IMR-90 (cell line): ENCODE data around the gene ARHGEF3. TPM values are rescaled to one million over a fixed set of nuclear protein-coding genes. Genes with fewer than 3 reads are reported as not detected.

ENCODE experiments used
- ATAC-seq: fragments of 200-7000 bp; cut with Tn5 transposase; 2 replicates; pipeline ENCODE4 v1.9.1; 2020; ENCODE audit warnings: low read depth, mild to moderate bottlenecking, moderate library complexity
- BruUV-seq: library from RNA; stranded (reverse); fragments of 400-500 nt; replicated peaks from 2 replicates; lab custom pipeline; 2021; lab: Mats Ljungman, UMichigan
- CTCF ChIA-PET: fragments of 300-600 bp; formaldehyde crosslinking; extraction: SDS; loops from one replicate; lab custom pipeline; 2021; ENCODE audit warnings: antibody characterized with exemption; lab: Yijun Ruan, JAX
- POLR2A ChIA-PET: fragments of 300-600 bp; sonication (Branson Sonifier 250); formaldehyde crosslinking; loops from one replicate; lab custom pipeline; 2022; ENCODE audit warnings: antibody characterized with exemption; ENCODE audit not compliant: unreplicated experiment; lab: Charles Lee
- DNase-seq: peaks from one replicate; pipeline ENCODE4 v3.0.0; 2013
- H2AFZ ChIP-seq: replicated peaks from 2 replicates; pipeline ENCODE3; 2013; ENCODE audit warnings: low read length, mild to moderate bottlenecking; ENCODE audit not compliant: poor library complexity
- H2AK5ac ChIP-seq: 2 replicates; pipeline ENCODE4 v1.6.1; 2013; ENCODE audit warnings: low read depth, low read length, inconsistent platforms
- H2AK9ac ChIP-seq: replicated peaks from 2 replicates; pipeline ENCODE3; 2013; ENCODE audit warnings: mild to moderate bottlenecking, low read depth, low read length, moderate library complexity; ENCODE audit not compliant: poor library complexity
- H2BK120ac ChIP-seq: 2 replicates; pipeline ENCODE4 v1.6.1; 2013; ENCODE audit warnings: low read depth, low read length, inconsistent platforms
- H2BK15ac ChIP-seq: 3 replicates; pipeline ENCODE4 v1.6.1; 2013; ENCODE audit warnings: low read depth, low read length, inconsistent platforms
- H2BK20ac ChIP-seq: 2 replicates; pipeline ENCODE4 v1.6.1; 2013; ENCODE audit warnings: low read depth, mild to moderate bottlenecking, inconsistent platforms, low read length, moderate library complexity
- H2BK5ac ChIP-seq: 2 replicates; pipeline ENCODE4 v1.6.1; 2013; ENCODE audit warnings: mild to moderate bottlenecking, low read depth, low read length, inconsistent platforms; ENCODE audit not compliant: poor library complexity, severe bottlenecking
- H3K14ac ChIP-seq: replicated peaks from 2 replicates; pipeline ENCODE4 v1.6.1; 2013; ENCODE audit warnings: low read depth, low read length, inconsistent platforms
- H3K18ac ChIP-seq: 2 replicates; pipeline ENCODE4 v1.6.1; 2013; ENCODE audit warnings: low read depth, low read length, control low read depth
- H3K23ac ChIP-seq: 2 replicates; pipeline ENCODE4 v1.6.1; 2013; ENCODE audit warnings: low read depth, low read length, inconsistent platforms
- H3K27ac ChIP-seq: 2 replicates; pipeline ENCODE4 v1.5.1; 2013; ENCODE audit warnings: mild to moderate bottlenecking, control low read depth, low read length; ENCODE audit not compliant: insufficient read depth
- H3K27me3 ChIP-seq: 2 replicates; pipeline ENCODE4 v1.6.1; 2013; ENCODE audit warnings: low read length; ENCODE audit not compliant: control insufficient read depth, insufficient read depth
- H3K36me3 ChIP-seq: 2 replicates; pipeline ENCODE4 v1.6.1; 2013; ENCODE audit warnings: low read length, mixed read lengths; ENCODE audit not compliant: control insufficient read depth, insufficient read depth
- H3K4ac ChIP-seq: 2 replicates; pipeline ENCODE4 v1.6.1; 2013; ENCODE audit warnings: low read depth, low read length, inconsistent platforms
- H3K4me1 ChIP-seq: 2 replicates; pipeline ENCODE4 v1.6.1; 2013; ENCODE audit warnings: low read length, mixed read lengths; ENCODE audit not compliant: control insufficient read depth, insufficient read depth
- H3K4me2 ChIP-seq: 2 replicates; pipeline ENCODE4 v1.6.1; 2013; ENCODE audit warnings: low read depth, mild to moderate bottlenecking, control low read depth, low read length, moderate library complexity
- H3K4me3 ChIP-seq: 2 replicates; pipeline ENCODE4 v1.5.1; 2013; ENCODE audit warnings: low read depth, mild to moderate bottlenecking, control low read depth, low read length, moderate library complexity; ENCODE audit not compliant: insufficient read depth
- H3K56ac ChIP-seq: 2 replicates; pipeline ENCODE4 v1.6.1; 2013; ENCODE audit warnings: low read length, inconsistent platforms; ENCODE audit not compliant: insufficient read depth; ENCODE audit errors: extremely low read depth
- H3K79me1 ChIP-seq, 2 experiments: 2 replicates each; pipeline ENCODE4 v1.6.1; 2013; ENCODE audit warnings: low read length in 2 of 2, inconsistent platforms in 1 of 2, low read depth in 1 of 2
- H3K9ac ChIP-seq: 2 replicates; pipeline ENCODE4 v1.6.1; 2013; ENCODE audit warnings: low read depth, low read length, control low read depth
- H3K9me1 ChIP-seq: 2 replicates; pipeline ENCODE4 v1.6.1; 2013; ENCODE audit warnings: low read length, inconsistent platforms; ENCODE audit not compliant: insufficient read depth
- H3K9me3 ChIP-seq: 2 replicates; pipeline ENCODE4 v1.6.1; 2013; ENCODE audit warnings: low read length; ENCODE audit not compliant: control insufficient read depth, insufficient read depth
- H4K20me1 ChIP-seq: 2 replicates; pipeline ENCODE4 v1.6.1; 2013; ENCODE audit warnings: low read length, inconsistent platforms; ENCODE audit not compliant: insufficient read depth
- H4K5ac ChIP-seq: 2 replicates; pipeline ENCODE4 v1.6.1; 2013; ENCODE audit warnings: mild to moderate bottlenecking, low read depth, low read length, control low read depth
- H4K8ac ChIP-seq, 2 experiments: 2 replicates each; pipeline ENCODE4 v1.6.1; 2013; ENCODE audit warnings: low read depth in 2 of 2, low read length in 2 of 2, control low read depth in 1 of 2, inconsistent platforms in 1 of 2
- H4K91ac ChIP-seq: 2 replicates; pipeline ENCODE4 v1.6.1; 2013; ENCODE audit warnings: low read depth, low read length, inconsistent platforms; ENCODE audit not compliant: insufficient read depth
- BHLHE40 ChIP-seq: fragments of 150-350 bp; IDR thresholded peaks from 2 replicates; pipeline ENCODE4 v1.6.1; 2016; ENCODE audit warnings: mild to moderate bottlenecking, low read depth, low read length
- CHD1 ChIP-seq: IDR thresholded peaks from 2 replicates; pipeline ENCODE4 v1.6.1; 2012; ENCODE audit warnings: low read depth, low read length, improper control_type of control experiment
- ELK1 ChIP-seq: fragments of 150-350 bp; IDR thresholded peaks from 2 replicates; pipeline ENCODE4 v1.6.1; 2016; ENCODE audit warnings: low read depth, mild to moderate bottlenecking, low read length, moderate library complexity, borderline replicate concordance
- FOS ChIP-seq: fragments of 150-350 bp; IDR thresholded peaks from 2 replicates; pipeline ENCODE4 v1.6.1; 2016; ENCODE audit warnings: low read depth, low read length
- POLR2A ChIP-seq: IDR thresholded peaks from 2 replicates; pipeline ENCODE4 v1.6.1; 2012; ENCODE audit warnings: mild to moderate bottlenecking, low read depth, low read length
- SMC3 ChIP-seq: fragments of 150-350 bp; IDR thresholded peaks from 2 replicates; pipeline ENCODE4 v1.6.1; 2016; ENCODE audit warnings: low read depth, mild to moderate bottlenecking, antibody characterized with exemption, low read length, moderate library complexity
- WGBS, 2 experiments: methylation state at CpG; one replicate each; pipeline versions ENCODE4 v1.1.5 to v1.1.7; 2013; ENCODE audit warnings: missing lambda C conversion rate in 2 of 2; ENCODE audit not compliant: insufficient read length in 1 of 2; ENCODE audit errors: extremely low coverage in 2 of 2; 5-methylcytosine and 5-hydroxymethylcytosine counted together
- dilution Hi-C: fragments of 300-500 bp; cut with HindIII; formaldehyde crosslinking; loops from one replicate; pipeline ENCODE4 v1.14.3; 2018; ENCODE audit warnings: low sequenced_read_pairs; ENCODE audit not compliant: unreplicated experiment
- in situ Hi-C: fragments of 300-500 bp; cut with MboI; formaldehyde crosslinking; loops from 3 replicates; pipeline ENCODE4 v1.14.3; 2019; ENCODE audit warnings: low sequenced_read_pairs, inconsistent platforms, mixed read lengths
- intact Hi-C: fragments of 100-400 bp; cut with micrococcal nuclease; formaldehyde crosslinking; loops from 2 replicates; pipeline ENCODE4 v1.10.0; 2022
- polyA plus RNA-seq, 3 experiments: library from polyadenylated mRNA; depleted of rRNA; stranded (reverse); fragments of >200 nt; gene quantifications; 2 replicates each; pipeline ENCODE4 v1.2.3, GENCODE V29; 2012; ENCODE audit warnings: low replicate concordance in 1 of 3
- total RNA-seq: library from RNA; depleted of rRNA; stranded (reverse); fragments of >200 nt; gene quantifications from 2 replicates; pipeline ENCODE4 v1.2.3, GENCODE V29; 2012
- TF ChIP-seq, protein P1 (sequence below): fragments of 150-350 bp; IDR thresholded peaks from 2 replicates; pipeline ENCODE4 v1.6.1; 2017; ENCODE audit warnings: mild to moderate bottlenecking, antibody characterized with exemption, low read length, low read depth
- TF ChIP-seq, protein P2 (sequence below): conservative IDR thresholded peaks from 2 replicates; pipeline ENCODE4 v1.5.1; 2012; ENCODE audit warnings: mild to moderate bottlenecking, low read depth, low read length, improper control_type of control experiment

The ARHGEF3 gene
- total and polyA plus RNA-seq, 2 of the 4 experiments (the other 2 are of a cell fraction), result 2.1 to 2.3 TPM

DNA sequence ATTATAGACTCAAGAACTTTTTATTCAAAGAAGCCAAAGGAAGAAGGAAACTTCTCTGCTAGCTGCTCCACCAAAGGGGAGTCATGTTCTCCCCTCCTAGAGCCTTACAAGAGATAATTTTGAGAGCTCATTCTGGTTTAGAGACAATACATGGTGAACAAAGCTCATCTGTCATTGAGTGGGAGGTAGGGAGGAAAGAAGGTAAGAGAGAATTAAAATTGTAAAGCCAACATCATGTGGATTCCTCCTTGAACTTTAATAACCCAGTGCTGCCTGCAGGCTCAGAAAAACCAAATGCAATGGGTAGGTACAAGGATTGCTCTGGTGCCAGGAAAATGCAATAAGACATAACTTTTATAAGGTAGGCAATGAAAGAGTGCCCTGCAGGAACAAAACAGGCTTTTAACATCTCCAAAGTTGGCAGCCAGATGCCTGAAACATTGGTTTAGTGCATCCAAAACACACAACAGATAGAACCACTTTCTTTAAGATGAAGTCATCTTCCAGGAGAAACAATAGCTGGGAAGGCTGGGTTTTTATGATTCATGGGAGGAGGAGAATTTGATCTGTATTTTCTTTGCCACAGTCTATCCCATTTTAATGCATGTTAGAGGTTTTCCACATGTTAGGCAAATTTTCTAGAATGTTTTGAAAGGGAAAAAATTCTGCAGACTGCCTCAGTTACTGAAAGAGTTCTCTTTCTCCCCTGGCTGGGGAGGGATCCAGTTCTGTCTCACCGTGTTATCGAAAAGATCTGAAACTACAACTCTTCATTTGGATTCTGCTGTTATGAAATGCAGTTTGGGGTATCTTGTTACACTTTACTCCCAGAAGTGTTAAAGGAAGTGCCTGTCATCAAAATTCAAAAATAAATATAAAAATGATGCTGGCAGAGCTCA, 11.3 kb upstream of the ARHGEF3 start:
- H3K4ac ChIP-seq, result no peak overlapping the region
- no peak overlapping the region for H3K14ac ChIP-seq
- no peak overlapping the region for H2BK120ac ChIP-seq
- no peak overlapping the region for H3K9ac ChIP-seq
- H3K79me1 ChIP-seq, result no peaks in the 10 kb centered on the region
- no peak overlapping the region for H4K8ac ChIP-seq
- H3K36me3 ChIP-seq, result no peaks in the 10 kb centered on the region
- no peak overlapping the region for H4K5ac ChIP-seq
- no peak overlapping the region for H3K4me2 ChIP-seq
- no peak overlapping the region for H2AK9ac ChIP-seq
- no peak overlapping the region for H3K4me3 ChIP-seq
- intact Hi-C loops, result no loop called here
- H2BK5ac ChIP-seq, result no peak overlapping the region
- ChIA-PET CTCF (no interaction called here), POLR2A (interaction anchor here (0.6 kb wide), 1 partner anchor 11 kb away, joined by 3 read pairs; the partner anchor contains the start of gene ARHGEF3)
- H3K9me1 ChIP-seq, result no peaks in the 10 kb centered on the region
- no TSS peak for BruUV-seq
- no peak overlapping the region for H3K23ac ChIP-seq
- H2AK5ac ChIP-seq, result no peak overlapping the region
- ATAC-seq (no peak), DNase-seq (no peak)
- no peak overlapping the region for H2AFZ ChIP-seq
- H3K18ac ChIP-seq, result no peak overlapping the region
- H3K27ac ChIP-seq, result no peak overlapping the region
- no peak overlapping the region for H3K56ac ChIP-seq
- H3K9me3 ChIP-seq, result no peaks in the 10 kb centered on the region
- TF ChIP-seq BHLHE40, result no peak
- no peak for TF ChIP-seq POLR2A
- no peak for TF ChIP-seq SMC3
- TF ChIP-seq CHD1, result no peak
- no peak for TF ChIP-seq FOS
- TF ChIP-seq, protein P1, sequence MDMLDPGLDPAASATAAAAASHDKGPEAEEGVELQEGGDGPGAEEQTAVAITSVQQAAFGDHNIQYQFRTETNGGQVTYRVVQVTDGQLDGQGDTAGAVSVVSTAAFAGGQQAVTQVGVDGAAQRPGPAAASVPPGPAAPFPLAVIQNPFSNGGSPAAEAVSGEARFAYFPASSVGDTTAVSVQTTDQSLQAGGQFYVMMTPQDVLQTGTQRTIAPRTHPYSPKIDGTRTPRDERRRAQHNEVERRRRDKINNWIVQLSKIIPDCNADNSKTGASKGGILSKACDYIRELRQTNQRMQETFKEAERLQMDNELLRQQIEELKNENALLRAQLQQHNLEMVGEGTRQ, result no peak
- TF ChIP-seq, protein P2, sequence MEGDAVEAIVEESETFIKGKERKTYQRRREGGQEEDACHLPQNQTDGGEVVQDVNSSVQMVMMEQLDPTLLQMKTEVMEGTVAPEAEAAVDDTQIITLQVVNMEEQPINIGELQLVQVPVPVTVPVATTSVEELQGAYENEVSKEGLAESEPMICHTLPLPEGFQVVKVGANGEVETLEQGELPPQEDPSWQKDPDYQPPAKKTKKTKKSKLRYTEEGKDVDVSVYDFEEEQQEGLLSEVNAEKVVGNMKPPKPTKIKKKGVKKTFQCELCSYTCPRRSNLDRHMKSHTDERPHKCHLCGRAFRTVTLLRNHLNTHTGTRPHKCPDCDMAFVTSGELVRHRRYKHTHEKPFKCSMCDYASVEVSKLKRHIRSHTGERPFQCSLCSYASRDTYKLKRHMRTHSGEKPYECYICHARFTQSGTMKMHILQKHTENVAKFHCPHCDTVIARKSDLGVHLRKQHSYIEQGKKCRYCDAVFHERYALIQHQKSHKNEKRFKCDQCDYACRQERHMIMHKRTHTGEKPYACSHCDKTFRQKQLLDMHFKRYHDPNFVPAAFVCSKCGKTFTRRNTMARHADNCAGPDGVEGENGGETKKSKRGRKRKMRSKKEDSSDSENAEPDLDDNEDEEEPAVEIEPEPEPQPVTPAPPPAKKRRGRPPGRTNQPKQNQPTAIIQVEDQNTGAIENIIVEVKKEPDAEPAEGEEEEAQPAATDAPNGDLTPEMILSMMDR, result no peak
- TF ChIP-seq ELK1, result no peak
- H2BK20ac ChIP-seq, result no peak overlapping the region
- WGBS, 2 experiments, result no CpG with 5 or more reads among the region's 2 CpGs
- peaks cover 18% of the 10 kb centered on the region for H3K27me3 ChIP-seq
- in situ Hi-C loops, result no loop called here
- dilution Hi-C loops, result no loop called here
- H3K4me1 ChIP-seq, result no peaks in the 10 kb centered on the region
- no peak overlapping the region for H2BK15ac ChIP-seq
- H4K91ac ChIP-seq, result no peak overlapping the region
- no peaks in the 10 kb centered on the region for H4K20me1 ChIP-seq
